Breast epithelium (tissue), 3 donors: ENCODE data around the gene SIRT7.

ENCODE experiments used
- POLR2A ChIP-seq: fragments of 450-650 bp; IDR thresholded peaks from one replicate; pipeline ENCODE4 v1.6.1; 2016; ENCODE audit warnings: antibody characterized with exemption, mild to moderate bottlenecking, moderate library complexity
- TF ChIP-seq, protein P1 (sequence below), 3 donors: fragments of 450-650 bp; IDR thresholded peaks; one replicate each; pipeline ENCODE4 v1.5.1; 2016 to 2017; ENCODE audit warnings: antibody characterized with exemption in 3 of 3, mild to moderate bottlenecking in 3 of 3, moderate library complexity in 3 of 3

GRCh38 chr17:81913394-81914102 is 4.4 kb downstream of the SIRT7 start:
- TF ChIP-seq, protein P1, sequence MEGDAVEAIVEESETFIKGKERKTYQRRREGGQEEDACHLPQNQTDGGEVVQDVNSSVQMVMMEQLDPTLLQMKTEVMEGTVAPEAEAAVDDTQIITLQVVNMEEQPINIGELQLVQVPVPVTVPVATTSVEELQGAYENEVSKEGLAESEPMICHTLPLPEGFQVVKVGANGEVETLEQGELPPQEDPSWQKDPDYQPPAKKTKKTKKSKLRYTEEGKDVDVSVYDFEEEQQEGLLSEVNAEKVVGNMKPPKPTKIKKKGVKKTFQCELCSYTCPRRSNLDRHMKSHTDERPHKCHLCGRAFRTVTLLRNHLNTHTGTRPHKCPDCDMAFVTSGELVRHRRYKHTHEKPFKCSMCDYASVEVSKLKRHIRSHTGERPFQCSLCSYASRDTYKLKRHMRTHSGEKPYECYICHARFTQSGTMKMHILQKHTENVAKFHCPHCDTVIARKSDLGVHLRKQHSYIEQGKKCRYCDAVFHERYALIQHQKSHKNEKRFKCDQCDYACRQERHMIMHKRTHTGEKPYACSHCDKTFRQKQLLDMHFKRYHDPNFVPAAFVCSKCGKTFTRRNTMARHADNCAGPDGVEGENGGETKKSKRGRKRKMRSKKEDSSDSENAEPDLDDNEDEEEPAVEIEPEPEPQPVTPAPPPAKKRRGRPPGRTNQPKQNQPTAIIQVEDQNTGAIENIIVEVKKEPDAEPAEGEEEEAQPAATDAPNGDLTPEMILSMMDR (IDR thresholded peaks at IDR 0.05) = no peak
- TF ChIP-seq POLR2A = no peak
